Tibial nerve (tissue), 4 donors: Measurements from ENCODE around the gene BMPR1B. TPM values are rescaled to one million over a fixed set of nuclear protein-coding genes. Genes with fewer than 3 reads are reported as not detected.

ENCODE experiments used
- DNase-seq, 2 donors: peaks; one replicate each; pipeline ENCODE4 v3.0.0-alpha.2; 2019; ENCODE audit warnings: low spot score in 2 of 2
- H3K27ac ChIP-seq, 4 donors: fragments of 200-600 bp; sonication (generic) in 3 of 4; one replicate each; pipeline ENCODE4 v1.5.1; 2017 to 2019; ENCODE audit warnings: mild to moderate bottlenecking in 1 of 4
- H3K27me3 ChIP-seq, 2 donors: fragments of 200-600 bp; sonication (generic) in 1 of 2; one replicate each; pipeline versions ENCODE4 v1.5.1 to v1.6.0; 2017 to 2019
- H3K36me3 ChIP-seq, 3 donors: fragments of 200-600 bp; sonication (generic); one replicate each; pipeline ENCODE4 v1.5.1; 2018 to 2019
- H3K4me1 ChIP-seq, 4 donors: fragments of 200-600 bp; sonication (generic) in 3 of 4; one replicate each; pipeline ENCODE4 v1.5.1; 2017 to 2019
- H3K4me3 ChIP-seq, 4 donors: fragments of 200-600 bp; sonication (generic) in 3 of 4; one replicate each; pipeline ENCODE4 v1.5.1; 2017 to 2019; ENCODE audit warnings: mild to moderate bottlenecking in 1 of 4, moderate library complexity in 1 of 4
- H3K9me3 ChIP-seq, 4 donors: fragments of 200-600 bp; sonication (generic) in 3 of 4; one replicate each; pipeline ENCODE4 v1.5.1; 2017 to 2019
- EP300 ChIP-seq, 2 donors: sonication (generic); formaldehyde crosslinking; IDR thresholded peaks; one replicate each; pipeline ENCODE4 v1.6.1; 2017; ENCODE audit warnings: antibody characterized with exemption in 2 of 2, mild to moderate bottlenecking in 1 of 2
- POLR2A ChIP-seq, 2 donors: fragments of 450-650 bp; IDR thresholded peaks; one replicate each; pipeline ENCODE4 v1.6.1; 2017; ENCODE audit warnings: antibody characterized with exemption in 2 of 2, mild to moderate bottlenecking in 2 of 2, moderate library complexity in 2 of 2
- WGBS, 2 donors: methylation state at CpG; one replicate each; pipeline ENCODE4 v1.1.5; 2018; 5-methylcytosine and 5-hydroxymethylcytosine counted together
- total RNA-seq, 4 donors: library from RNA; depleted of rRNA; stranded (reverse); fragments of >200 nt; gene quantifications; one replicate each; pipeline ENCODE4 v1.1.0, GENCODE V29; 2016
- TF ChIP-seq, protein P1 (sequence below), 5 experiments: fragments of 200-600 bp in 3 of 5; fragments of 450-650 bp in 2 of 5; sonication (generic) in 3 of 5; IDR thresholded peaks; one replicate each; pipeline ENCODE4 v1.5.1; 2016 to 2019; ENCODE audit warnings: antibody characterized with exemption in 5 of 5, mild to moderate bottlenecking in 3 of 5, moderate library complexity in 2 of 5

The BMPR1B gene
- total RNA-seq, 4 donors from 2014 or later = 9.3 to 32.1 (median 26.1) TPM

DNA sequence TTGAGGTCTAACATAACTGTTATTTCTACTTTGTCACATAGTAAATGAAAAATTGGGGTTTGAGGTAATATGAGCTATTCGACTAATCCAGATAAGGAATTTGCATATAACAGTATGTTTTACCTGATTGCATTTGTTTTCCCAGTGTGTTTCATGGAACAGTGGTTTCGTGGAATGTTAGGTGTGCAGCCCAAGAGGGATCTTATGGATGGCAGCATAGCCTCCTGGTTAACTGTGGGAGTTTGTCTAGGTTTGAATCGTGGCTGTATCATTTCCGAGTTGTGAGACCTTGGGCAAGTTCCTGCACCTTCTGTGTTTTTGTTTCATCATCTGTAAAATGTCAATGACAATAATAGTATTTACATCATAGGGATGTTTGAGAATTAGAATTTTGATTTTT lies 7.9 kb downstream of the BMPR1B start:
- WGBS, 2 donors = 68 to 69% methylated on average over 4 of the region's 4 CpGs
- no peaks in the 10 kb centered on the region for H3K36me3 ChIP-seq
- no peak for DNase-seq
- H3K4me1 ChIP-seq = peaks cover 0 to 38% (median 0%) of the 10 kb centered on the region in 4 donors
- no peaks in the 10 kb centered on the region for H3K27me3 ChIP-seq
- no peaks in the 10 kb centered on the region for H3K9me3 ChIP-seq
- no peak overlapping the region for H3K27ac ChIP-seq
- TF ChIP-seq, protein P1, sequence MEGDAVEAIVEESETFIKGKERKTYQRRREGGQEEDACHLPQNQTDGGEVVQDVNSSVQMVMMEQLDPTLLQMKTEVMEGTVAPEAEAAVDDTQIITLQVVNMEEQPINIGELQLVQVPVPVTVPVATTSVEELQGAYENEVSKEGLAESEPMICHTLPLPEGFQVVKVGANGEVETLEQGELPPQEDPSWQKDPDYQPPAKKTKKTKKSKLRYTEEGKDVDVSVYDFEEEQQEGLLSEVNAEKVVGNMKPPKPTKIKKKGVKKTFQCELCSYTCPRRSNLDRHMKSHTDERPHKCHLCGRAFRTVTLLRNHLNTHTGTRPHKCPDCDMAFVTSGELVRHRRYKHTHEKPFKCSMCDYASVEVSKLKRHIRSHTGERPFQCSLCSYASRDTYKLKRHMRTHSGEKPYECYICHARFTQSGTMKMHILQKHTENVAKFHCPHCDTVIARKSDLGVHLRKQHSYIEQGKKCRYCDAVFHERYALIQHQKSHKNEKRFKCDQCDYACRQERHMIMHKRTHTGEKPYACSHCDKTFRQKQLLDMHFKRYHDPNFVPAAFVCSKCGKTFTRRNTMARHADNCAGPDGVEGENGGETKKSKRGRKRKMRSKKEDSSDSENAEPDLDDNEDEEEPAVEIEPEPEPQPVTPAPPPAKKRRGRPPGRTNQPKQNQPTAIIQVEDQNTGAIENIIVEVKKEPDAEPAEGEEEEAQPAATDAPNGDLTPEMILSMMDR (IDR thresholded peaks at IDR 0.05) = no peak
- TF ChIP-seq EP300 (IDR thresholded peaks at IDR 0.05) (no peak), POLR2A (IDR thresholded peaks at IDR 0.05) (no peak)
- H3K4me3 ChIP-seq = no peak overlapping the region

DNA sequence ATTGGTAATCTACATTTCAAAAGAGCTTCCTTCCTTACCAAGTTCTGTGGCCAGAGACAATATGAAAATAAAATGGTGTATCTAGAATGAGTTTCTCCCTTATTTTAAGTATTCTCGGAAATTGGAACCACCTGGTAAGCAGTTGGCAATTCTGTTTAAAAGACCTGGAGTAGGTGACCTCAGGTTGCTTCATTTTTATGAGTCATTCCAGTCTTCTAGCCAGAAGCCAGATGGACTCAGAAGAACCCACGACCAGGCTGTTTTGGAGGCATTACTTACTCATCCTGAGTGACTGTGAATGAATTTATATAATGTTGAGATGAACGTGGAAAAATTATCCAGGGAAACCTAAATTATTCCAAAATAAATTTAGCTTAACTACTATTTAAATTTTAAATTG lies 9.1 kb downstream of the BMPR1B start:
- H3K27ac ChIP-seq = no peak overlapping the region
- DNase-seq = no peak
- whole genome bisulfite sequencing, 2 donors = 79 to 86% methylated on average over 3 of the region's 3 CpGs
- no peaks in the 10 kb centered on the region for H3K36me3 ChIP-seq
- no peaks in the 10 kb centered on the region for H3K27me3 ChIP-seq
- H3K9me3 ChIP-seq = no peaks in the 10 kb centered on the region
- TF ChIP-seq POLR2A (IDR thresholded peaks at IDR 0.05) = no peak
- H3K4me3 ChIP-seq = no peak overlapping the region
- H3K4me1 ChIP-seq = peaks cover 0 to 30% (median 0%) of the 10 kb centered on the region in 4 donors

DNA sequence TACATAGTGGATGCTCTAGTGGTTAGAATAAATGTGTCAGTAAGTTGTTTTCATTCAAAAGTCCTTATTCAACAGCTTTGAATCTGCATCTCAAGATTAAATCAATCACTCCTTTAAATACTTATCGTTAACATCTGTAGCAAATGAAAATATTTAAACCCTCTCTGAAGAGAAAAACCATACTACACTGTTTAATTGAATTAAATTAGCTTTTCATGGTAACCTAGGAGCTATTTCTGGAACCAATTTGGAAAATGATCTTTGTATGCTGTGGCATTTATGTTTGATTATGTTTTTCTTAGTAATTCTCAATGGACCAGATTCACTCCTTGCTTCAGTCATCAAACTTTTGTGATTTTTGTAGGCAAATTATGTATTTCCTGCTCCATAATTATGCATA lies 9.7 kb downstream of the BMPR1B start:
- no peaks in the 10 kb centered on the region for H3K27me3 ChIP-seq
- WGBS, 2 donors = 72 to 83% methylated on average over 1 of the region's 1 CpG
- peaks cover 0 to 24% (median 0%) of the 10 kb centered on the region in 4 donors for H3K4me1 ChIP-seq
- DNase-seq = no peak
- H3K4me3 ChIP-seq = no peak overlapping the region
- H3K27ac ChIP-seq = no peak overlapping the region
- no peaks in the 10 kb centered on the region for H3K9me3 ChIP-seq
- H3K36me3 ChIP-seq = no peaks in the 10 kb centered on the region
- no peak for TF ChIP-seq EP300 (IDR thresholded peaks at IDR 0.05)
- TF ChIP-seq POLR2A (IDR thresholded peaks at IDR 0.05) = no peak
- TF ChIP-seq, protein P1 (IDR thresholded peaks at IDR 0.05) = no peak

DNA sequence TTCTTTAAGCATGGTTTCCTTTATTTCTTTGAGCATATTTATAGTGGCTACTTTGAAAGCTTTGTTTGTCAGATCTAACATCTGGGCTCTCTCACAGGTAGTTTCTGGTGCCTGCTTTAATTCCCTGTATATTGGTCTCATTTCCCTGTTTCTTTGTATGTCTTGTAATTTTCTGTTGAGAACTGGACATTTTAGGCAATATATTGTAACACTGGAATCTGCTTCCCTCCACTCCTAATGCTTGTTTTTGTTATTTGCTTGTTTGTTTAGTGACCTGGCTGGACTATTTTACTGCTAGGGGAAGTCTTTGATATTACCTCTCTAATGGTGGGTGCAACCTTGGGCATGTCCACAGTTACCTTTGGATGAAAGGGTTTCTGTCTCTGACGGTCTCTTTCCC lies 25.0 kb downstream of the BMPR1B start:
- 53 to 57% methylated on average over 1 of the region's 1 CpG for WGBS, 2 donors
- no peaks in the 10 kb centered on the region for H3K4me1 ChIP-seq
- no peak for DNase-seq
- peaks cover 0 to 10% (median 0%) of the 10 kb centered on the region in 4 donors for H3K9me3 ChIP-seq
- H3K4me3 ChIP-seq = no peak overlapping the region
- peaks cover 0 to 6% (median 0%) of the 10 kb centered on the region in 3 donors for H3K36me3 ChIP-seq
- TF ChIP-seq POLR2A (IDR thresholded peaks at IDR 0.05) (no peak), EP300 (IDR thresholded peaks at IDR 0.05) (no peak)
- TF ChIP-seq, protein P1 (IDR thresholded peaks at IDR 0.05) = no peak
- H3K27ac ChIP-seq = no peak overlapping the region
- no peaks in the 10 kb centered on the region for H3K27me3 ChIP-seq

DNA sequence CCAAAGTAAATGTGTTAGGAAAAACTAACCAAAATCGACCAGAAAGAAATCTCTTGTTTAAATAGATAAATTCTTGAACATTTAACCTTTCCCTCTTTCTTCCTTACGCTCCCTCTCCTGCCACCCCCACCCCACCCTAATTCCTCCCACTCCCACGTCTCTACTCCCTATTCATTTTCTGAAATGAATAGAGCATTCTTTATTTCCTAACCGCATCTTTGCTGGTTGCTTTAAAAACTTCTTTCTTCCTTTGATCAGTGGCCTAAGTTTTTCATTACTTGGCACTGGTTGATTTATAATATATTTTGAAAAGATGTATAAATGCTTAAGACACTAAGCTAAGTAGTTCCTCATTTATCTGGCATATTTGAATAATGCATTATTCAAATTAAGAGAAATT lies 33.9 kb downstream of the BMPR1B start:
- no peaks in the 10 kb centered on the region for H3K36me3 ChIP-seq
- TF ChIP-seq, protein P1 (IDR thresholded peaks at IDR 0.05) = no peak
- no peak for TF ChIP-seq POLR2A (IDR thresholded peaks at IDR 0.05)
- TF ChIP-seq EP300 (IDR thresholded peaks at IDR 0.05) = no peak
- WGBS, 2 donors = 21 to 27% methylated on average over 4 of the region's 4 CpGs

DNA sequence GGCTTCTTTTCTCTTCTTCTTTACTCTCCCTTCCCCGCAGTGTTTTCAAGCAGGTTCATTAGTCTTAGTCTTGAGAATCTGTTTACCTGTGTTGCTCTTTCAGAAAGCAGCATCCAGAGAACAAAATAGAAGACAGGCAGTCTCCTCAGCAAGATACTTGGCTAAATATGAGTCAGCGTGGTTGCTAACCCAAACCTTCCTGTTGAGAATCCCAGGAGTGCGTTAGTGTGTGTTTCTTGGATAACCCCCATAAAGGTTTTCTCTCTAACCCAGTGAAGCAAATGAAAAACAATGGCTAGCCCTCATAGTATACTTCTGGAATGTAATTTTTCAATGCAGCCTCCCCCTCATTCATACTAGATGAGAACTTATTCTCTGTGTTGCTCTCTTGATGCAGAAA lies 41.1 kb downstream of the BMPR1B start:
- H3K4me1 ChIP-seq = peaks cover 0 to 38% (median 3%) of the 10 kb centered on the region in 4 donors
- H3K27me3 ChIP-seq = no peaks in the 10 kb centered on the region
- H3K9me3 ChIP-seq = no peaks in the 10 kb centered on the region
- WGBS, 2 donors = 47 to 48% methylated on average over 3 of the region's 3 CpGs
- H3K4me3 ChIP-seq = no peak overlapping the region
- TF ChIP-seq, protein P1 (IDR thresholded peaks at IDR 0.05) = no peak
- TF ChIP-seq POLR2A (IDR thresholded peaks at IDR 0.05) = no peak
- TF ChIP-seq EP300 (IDR thresholded peaks at IDR 0.05) = no peak
- H3K27ac ChIP-seq = peak overlapping the region in 1 of 4 donors; percentile 31
- no peaks in the 10 kb centered on the region for H3K36me3 ChIP-seq
- no peak for DNase-seq

More for the DNA sequence above, 33.9 kb downstream of the BMPR1B start:
- no peak overlapping the region for H3K4me3 ChIP-seq
- no peaks in the 10 kb centered on the region for H3K27me3 ChIP-seq
- H3K4me1 ChIP-seq = peaks cover 0 to 9% (median 3%) of the 10 kb centered on the region in 4 donors
- no peak for DNase-seq
- peak overlapping the region in 1 of 4 donors; percentile 11 for H3K27ac ChIP-seq
- H3K9me3 ChIP-seq = no peaks in the 10 kb centered on the region
